Neuronal stem cell (in vitro differentiated cells): Measurements from ENCODE around the gene SUMF2.
"Not testable (repeated sequence)": the region's sequence is repeated elsewhere in the genome, so short reads cannot be mapped to it uniquely, and the experiment has no call there.

ENCODE experiments used
- DNase-seq: peaks from one replicate; pipeline ENCODE4 v3.0.0-alpha.2; 2013; ENCODE audit warnings: low spot score
- H2AFZ ChIP-seq: one replicate; pipeline ENCODE4 v1.6.1; 2013; ENCODE audit warnings: mild to moderate bottlenecking, low read length, inconsistent platforms
- H2AK5ac ChIP-seq: 2 replicates; pipeline ENCODE4 v1.6.1; 2013; ENCODE audit warnings: low read depth, mild to moderate bottlenecking, inconsistent platforms, low read length, moderate library complexity, mixed read lengths
- H2BK120ac ChIP-seq: 2 replicates; pipeline ENCODE4 v1.6.1; 2013; ENCODE audit warnings: low read depth, mild to moderate bottlenecking, inconsistent platforms, low read length, moderate library complexity, mixed read lengths
- H2BK12ac ChIP-seq: one replicate; pipeline ENCODE4 v1.6.1; 2013; ENCODE audit warnings: low read length, inconsistent platforms
- H2BK15ac ChIP-seq: 2 replicates; pipeline ENCODE4 v1.6.1; 2013; ENCODE audit warnings: mild to moderate bottlenecking, low read length, inconsistent platforms, mixed read lengths
- H2BK5ac ChIP-seq: one replicate; pipeline ENCODE4 v1.6.1; 2013; ENCODE audit warnings: inconsistent platforms, mild to moderate bottlenecking, low read length, moderate library complexity
- H3K14ac ChIP-seq: one replicate; pipeline ENCODE4 v1.6.1; 2013; ENCODE audit warnings: low read length, inconsistent platforms
- H3K18ac ChIP-seq: 2 replicates; pipeline ENCODE4 v1.6.1; 2013; ENCODE audit warnings: low read length, inconsistent platforms
- H3K23ac ChIP-seq: 2 replicates; pipeline ENCODE4 v1.6.1; 2013; ENCODE audit warnings: low read depth, mild to moderate bottlenecking, mixed read lengths, low read length, inconsistent platforms; ENCODE audit not compliant: poor library complexity
- H3K27ac ChIP-seq: replicated peaks from 3 replicates; pipeline ENCODE4 v1.5.1; 2013; ENCODE audit warnings: low read length, inconsistent platforms
- H3K27me3 ChIP-seq, 3 experiments: 2 replicates each; pipeline ENCODE4 v1.6.1; 2013; ENCODE audit warnings: low read length in 3 of 3, mild to moderate bottlenecking in 2 of 3, inconsistent platforms in 1 of 3, low read depth in 1 of 3, mixed read lengths in 1 of 3, moderate library complexity in 1 of 3; ENCODE audit not compliant: control insufficient read depth in 3 of 3, insufficient read depth in 3 of 3
- H3K36me3 ChIP-seq, 2 donors: replicated peaks in 1 of 2; 2 replicates each; pipeline ENCODE4 v1.6.1; 2013; ENCODE audit warnings: low read length in 2 of 2; ENCODE audit not compliant: control insufficient read depth in 2 of 2, insufficient read depth in 2 of 2
- H3K4ac ChIP-seq: 2 replicates; pipeline ENCODE4 v1.6.1; 2013; ENCODE audit warnings: inconsistent platforms, mild to moderate bottlenecking, low read length, moderate library complexity
- H3K4me1 ChIP-seq, 2 donors: 1 replicate in 1 of 2; 2 replicates in 1 of 2; pipeline ENCODE4 v1.6.1; 2013; ENCODE audit warnings: low read length in 2 of 2, low read depth in 1 of 2; ENCODE audit not compliant: control insufficient read depth in 2 of 2, insufficient read depth in 1 of 2
- H3K4me2 ChIP-seq: one replicate; pipeline ENCODE4 v1.6.1; 2013; ENCODE audit warnings: mild to moderate bottlenecking, low read length, inconsistent platforms; ENCODE audit not compliant: insufficient read depth, poor library complexity, severe bottlenecking
- H3K4me3 ChIP-seq, 2 donors: 2 replicates each; pipeline ENCODE4 v1.5.1; 2013; ENCODE audit warnings: low read length in 2 of 2, mild to moderate bottlenecking in 2 of 2, inconsistent platforms in 1 of 2, moderate library complexity in 1 of 2
- H3K79me1 ChIP-seq: one replicate; pipeline ENCODE4 v1.6.1; 2013; ENCODE audit warnings: low read depth, mild to moderate bottlenecking, inconsistent platforms, low read length, moderate library complexity
- H3K9ac ChIP-seq: one replicate; pipeline ENCODE4 v1.6.1; 2013; ENCODE audit warnings: mild to moderate bottlenecking, low read depth, low read length, inconsistent platforms; ENCODE audit not compliant: poor library complexity
- H3K9me3 ChIP-seq, 2 donors: replicated peaks in 1 of 2; 2 replicates each; pipeline versions ENCODE3 to v1.6.1; 2013; ENCODE audit warnings: low read length in 2 of 2, mild to moderate bottlenecking in 2 of 2, inconsistent platforms in 1 of 2, low read depth in 1 of 2, mixed read lengths in 1 of 2, moderate library complexity in 1 of 2; ENCODE audit not compliant: control insufficient read depth in 2 of 2, insufficient read depth in 1 of 2
- H4K8ac ChIP-seq: one replicate; pipeline ENCODE4 v1.6.1; 2013; ENCODE audit warnings: low read depth, mild to moderate bottlenecking, inconsistent platforms, low read length, moderate library complexity
- H4K91ac ChIP-seq: one replicate; pipeline ENCODE4 v1.6.1; 2013; ENCODE audit warnings: low read length, low read depth, mild to moderate bottlenecking, inconsistent platforms; ENCODE audit not compliant: poor library complexity
- WGBS, 2 donors: extraction: QIAGEN DNeasy Blood & Tissue Kit; methylation state at CpG; one replicate each; pipeline ENCODE4 v1.1.7; 2013; ENCODE audit warnings: missing lambda C conversion rate in 2 of 2, mixed read lengths in 1 of 2; ENCODE audit not compliant: insufficient read length in 2 of 2, insufficient replicate concordance in 1 of 2; ENCODE audit errors: extremely low coverage in 2 of 2; 5-methylcytosine and 5-hydroxymethylcytosine counted together

Gene SUMF2

DNA sequence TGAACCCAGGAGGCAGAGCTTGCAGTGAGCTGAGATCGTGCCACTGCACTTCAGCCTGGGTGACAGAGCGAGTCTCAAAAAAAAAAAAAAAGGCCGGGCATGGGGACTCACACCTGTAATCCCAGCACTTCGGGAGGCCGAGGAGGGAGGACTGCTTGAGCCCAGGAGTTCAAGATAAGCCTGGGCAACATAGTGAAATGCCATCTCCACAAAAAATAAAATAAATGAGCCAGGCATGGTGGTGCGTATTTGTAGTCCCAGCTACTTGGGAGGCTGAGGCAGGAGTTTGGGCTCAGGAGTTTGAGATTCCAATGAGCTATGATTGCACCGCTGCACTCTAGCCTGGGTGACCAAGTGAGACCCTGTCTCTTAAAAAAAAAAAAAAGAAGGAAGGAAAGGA, 31.5 kb upstream of the SUMF2 start:
- WGBS, 2 donors: no CpG with 5 or more reads among the region's 7 CpGs
- not testable (repeated sequence) for H3K9me3 ChIP-seq, H3K27ac ChIP-seq

DNA sequence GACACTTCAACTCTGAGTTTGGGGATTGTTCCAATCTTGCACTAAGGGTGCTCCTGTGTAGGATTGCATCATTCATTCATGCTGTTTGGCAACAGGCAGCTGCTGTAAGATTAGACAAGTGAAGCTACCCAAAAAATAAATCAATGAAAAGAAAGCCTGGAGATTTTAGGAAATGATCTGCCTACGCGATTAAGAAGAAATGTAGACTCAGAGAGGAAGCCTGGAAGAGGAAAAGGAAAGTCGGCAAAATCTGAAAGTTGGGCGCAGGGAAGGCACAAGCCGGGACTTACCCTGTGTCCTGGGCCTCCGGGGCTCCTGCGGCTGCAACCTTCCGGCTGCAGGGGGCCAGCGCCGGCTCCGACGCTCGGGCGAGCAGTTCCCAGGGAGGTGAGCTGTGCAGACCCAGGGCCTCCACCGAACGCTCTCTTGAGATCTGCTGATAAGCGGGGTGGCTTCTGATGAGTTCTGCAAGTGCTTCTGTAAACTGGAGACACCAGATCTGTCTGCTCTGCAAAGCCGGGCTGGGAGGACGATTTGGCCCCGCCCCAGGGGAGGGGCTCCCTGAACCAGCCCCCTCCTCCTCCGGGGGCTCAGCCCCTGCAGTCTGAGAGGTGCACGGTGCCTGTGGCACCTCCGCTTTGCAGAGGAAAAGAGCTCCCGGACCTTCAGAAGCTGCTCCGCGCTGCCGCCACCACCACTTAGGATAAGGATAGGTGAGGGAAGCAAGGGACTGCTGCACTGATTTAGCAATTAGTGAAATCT, 30.2 kb upstream of the SUMF2 start:
- DNase-seq: peak; percentile 78
- H4K8ac ChIP-seq: no peak overlapping the region
- H2AK5ac ChIP-seq: no peak overlapping the region
- H3K36me3 ChIP-seq: peaks cover 6 to 36% of the 10 kb centered on the region in 2 donors
- H3K27me3 ChIP-seq: no peaks in the 10 kb centered on the region
- no peaks in the 10 kb centered on the region for H3K79me1 ChIP-seq
- peak overlapping the region; percentile 56 to 87 for H3K4me3 ChIP-seq
- peak overlapping the region; percentile 98 for H3K18ac ChIP-seq
- WGBS, 2 donors: no CpG with 5 or more reads among the region's 27 CpGs
- peak overlapping the region; percentile 89 for H3K23ac ChIP-seq
- H2BK12ac ChIP-seq: no peak overlapping the region
- no peaks in the 10 kb centered on the region for H3K4me1 ChIP-seq
- no peak overlapping the region for H3K14ac ChIP-seq
- H3K4me2 ChIP-seq: peak overlapping the region; percentile 82
- no peak overlapping the region for H3K4ac ChIP-seq
- H2BK120ac ChIP-seq: no peak overlapping the region
- H3K9ac ChIP-seq: no peak overlapping the region
- H2BK5ac ChIP-seq: no peak overlapping the region
- H2BK15ac ChIP-seq: no peak overlapping the region
- H4K91ac ChIP-seq: no peak overlapping the region
- H3K9me3 ChIP-seq: no peaks in the 10 kb centered on the region
- peak overlapping the region; percentile 84 for H3K27ac ChIP-seq
- H2AFZ ChIP-seq: peak overlapping the region; percentile 95

More for the DNA sequence above, 31.5 kb upstream of the SUMF2 start:
- H4K8ac ChIP-seq, H2AFZ ChIP-seq, H3K4me1 ChIP-seq, H3K4ac ChIP-seq, H3K9ac ChIP-seq, H3K18ac ChIP-seq, H3K4me3 ChIP-seq, H2BK120ac ChIP-seq, H2BK5ac ChIP-seq, H3K27me3 ChIP-seq, H2AK5ac ChIP-seq, H4K91ac ChIP-seq, H3K23ac ChIP-seq, H3K14ac ChIP-seq, H2BK12ac ChIP-seq, H2BK15ac ChIP-seq, H3K4me2 ChIP-seq, DNase-seq, H3K79me1 ChIP-seq: not testable (repeated sequence)
- peaks cover 8 to 41% of the 10 kb centered on the region in 2 donors for H3K36me3 ChIP-seq

DNA sequence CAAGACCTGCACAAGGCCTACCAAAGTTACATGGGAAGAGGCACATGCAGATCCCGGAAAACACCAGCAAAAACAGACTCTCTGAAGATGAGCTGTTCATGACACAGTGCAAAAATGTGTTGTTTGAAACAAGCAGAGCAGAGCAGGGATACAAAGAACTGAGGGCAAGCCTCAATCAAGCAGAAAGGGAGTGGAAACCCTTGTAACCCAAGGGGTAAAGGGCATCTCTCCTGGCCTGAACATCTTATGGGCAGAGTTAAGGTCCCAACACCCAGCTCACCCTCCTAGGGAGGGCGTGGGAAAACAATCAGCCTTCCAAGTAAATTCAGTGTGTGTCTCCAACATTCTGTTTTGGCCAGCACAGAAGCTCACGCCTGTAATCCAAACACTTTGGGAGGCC, 23.4 kb upstream of the SUMF2 start:
- Histone ChIP-seq H3K27me3 (no peaks in the 10 kb centered on the region), H3K79me1 (no peaks in the 10 kb centered on the region), H2AK5ac (no peak overlapping the region), H3K36me3 (peaks cover 4 to 35% of the 10 kb centered on the region in 2 donors), H3K23ac (no peak overlapping the region), H3K4me1 (no peaks in the 10 kb centered on the region), H3K18ac (no peak overlapping the region), H4K8ac (no peak overlapping the region), H2BK15ac (no peak overlapping the region), H3K9me3 (no peaks in the 10 kb centered on the region), H3K9ac (no peak overlapping the region), H3K4me2 (no peak overlapping the region), H3K4ac (no peak overlapping the region), H3K27ac (no peak overlapping the region), H4K91ac (no peak overlapping the region), H3K14ac (no peak overlapping the region), H2AFZ (no peak overlapping the region), H2BK120ac (no peak overlapping the region), H2BK5ac (no peak overlapping the region), H2BK12ac (no peak overlapping the region), H3K4me3 (no peak overlapping the region)
- no peak for DNase-seq
- WGBS, 2 donors: no CpG with 5 or more reads among the region's 3 CpGs

GRCh38 chr7:56045758-56046157, 18.3 kb upstream of the SUMF2 start:
- not testable (repeated sequence) for H2AK5ac ChIP-seq, H2AFZ ChIP-seq, H2BK5ac ChIP-seq, H3K9me3 ChIP-seq, H3K9ac ChIP-seq, H3K79me1 ChIP-seq, H3K27ac ChIP-seq, H3K4me1 ChIP-seq, H3K4me2 ChIP-seq, H3K14ac ChIP-seq, H3K23ac ChIP-seq, H3K27me3 ChIP-seq, H3K4ac ChIP-seq, H2BK15ac ChIP-seq, H3K18ac ChIP-seq, H2BK12ac ChIP-seq, H3K4me3 ChIP-seq, H2BK120ac ChIP-seq, H4K8ac ChIP-seq, DNase-seq, H4K91ac ChIP-seq
- H3K36me3 ChIP-seq: peaks cover 4 to 22% of the 10 kb centered on the region in 2 donors
- WGBS, 2 donors: no CpG with 5 or more reads among the region's 2 CpGs
